Measurements from ENCODE around the gene CPAMD8.
"Not testable (repeated sequence)": the region's sequence is repeated elsewhere in the genome, so short reads cannot be mapped to it uniquely, and the experiment has no call there.

CPAMD8 gene

DNA sequence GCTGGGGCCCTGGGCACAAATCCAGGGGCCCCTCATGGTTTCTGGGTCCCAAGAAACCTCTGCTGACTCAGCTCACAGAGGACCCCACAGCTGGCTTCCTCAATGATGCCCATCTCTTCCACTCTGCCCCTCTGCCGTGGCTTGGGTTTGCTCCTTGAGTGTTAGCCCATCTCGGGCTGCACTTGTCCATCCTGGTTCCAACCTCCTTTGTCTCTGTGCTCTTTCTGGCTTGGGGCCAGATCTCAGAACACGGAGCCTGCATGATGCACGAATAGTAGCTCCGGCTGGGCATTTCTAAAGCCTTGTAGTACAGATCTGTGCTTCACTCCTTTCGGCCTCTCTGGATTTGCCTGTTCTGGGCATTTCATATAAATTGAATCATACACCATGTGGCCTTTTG is 84.0 kb downstream of the CPAMD8 start:
- no peak overlapping the region for H3K9ac ChIP-seq (ENCODE audit: low read depth in 1 of 2, low read length in 2 of 2)
- peaks cover 0 to 4% of the 10 kb centered on the region in 2 donors for H3K9me3 ChIP-seq (ENCODE audit: control insufficient read depth in 1 of 2, low read length in 2 of 2)
- peaks cover 0 to 4% of the 10 kb centered on the region in 2 donors for H3K4me1 ChIP-seq (ENCODE audit: control insufficient read depth in 1 of 2, insufficient read depth in 2 of 2, low read length in 2 of 2)
- H3K4me3 ChIP-seq (ENCODE audit: low read depth in 1 of 2, low read length in 2 of 2) = no peak overlapping the region
- H3K27ac ChIP-seq (ENCODE audit: low read depth, low read length) = no peak overlapping the region
- no peaks in the 10 kb centered on the region for H3K36me3 ChIP-seq (ENCODE audit: control insufficient read depth in 1 of 2, insufficient read depth in 2 of 2, low read length in 2 of 2)
- no peaks in the 10 kb centered on the region for H3K27me3 ChIP-seq (ENCODE audit: control insufficient read depth in 1 of 2, insufficient read depth in 2 of 2, low read length in 2 of 2)

DNA sequence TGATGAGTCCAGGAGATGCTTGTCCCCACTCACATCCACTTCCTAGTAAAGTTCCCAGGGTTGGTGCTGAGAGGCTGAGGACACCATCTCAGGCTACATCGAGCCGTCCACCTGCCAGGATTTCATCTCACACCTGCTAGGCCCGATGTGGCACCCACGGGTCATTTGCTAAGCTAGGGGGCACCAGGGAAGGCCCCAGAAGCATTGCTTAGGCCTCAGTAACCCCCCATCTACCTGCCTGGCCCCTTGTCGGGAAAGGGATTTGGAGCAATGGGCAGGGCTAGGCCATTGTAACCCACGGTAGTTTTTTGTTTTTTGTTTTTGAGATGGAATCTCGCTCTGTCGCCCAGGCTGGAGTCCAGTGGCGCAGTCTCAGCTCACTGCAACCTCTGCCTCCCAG is 86.0 kb downstream of the CPAMD8 start:
- H3K9me3 ChIP-seq (ENCODE audit: control insufficient read depth in 1 of 2, low read length in 2 of 2) = no peaks in the 10 kb centered on the region
- H3K27ac ChIP-seq (ENCODE audit: low read depth, low read length) = no peak overlapping the region
- no peak overlapping the region for H3K4me3 ChIP-seq (ENCODE audit: low read depth in 1 of 2, low read length in 2 of 2)
- H3K27me3 ChIP-seq (ENCODE audit: control insufficient read depth in 1 of 2, insufficient read depth in 2 of 2, low read length in 2 of 2) = no peaks in the 10 kb centered on the region
- peaks cover 0 to 4% of the 10 kb centered on the region in 2 donors for H3K4me1 ChIP-seq (ENCODE audit: control insufficient read depth in 1 of 2, insufficient read depth in 2 of 2, low read length in 2 of 2)
- no peak overlapping the region for H3K9ac ChIP-seq (ENCODE audit: low read depth in 1 of 2, low read length in 2 of 2)
- no peaks in the 10 kb centered on the region for H3K36me3 ChIP-seq (ENCODE audit: control insufficient read depth in 1 of 2, insufficient read depth in 2 of 2, low read length in 2 of 2)

DNA sequence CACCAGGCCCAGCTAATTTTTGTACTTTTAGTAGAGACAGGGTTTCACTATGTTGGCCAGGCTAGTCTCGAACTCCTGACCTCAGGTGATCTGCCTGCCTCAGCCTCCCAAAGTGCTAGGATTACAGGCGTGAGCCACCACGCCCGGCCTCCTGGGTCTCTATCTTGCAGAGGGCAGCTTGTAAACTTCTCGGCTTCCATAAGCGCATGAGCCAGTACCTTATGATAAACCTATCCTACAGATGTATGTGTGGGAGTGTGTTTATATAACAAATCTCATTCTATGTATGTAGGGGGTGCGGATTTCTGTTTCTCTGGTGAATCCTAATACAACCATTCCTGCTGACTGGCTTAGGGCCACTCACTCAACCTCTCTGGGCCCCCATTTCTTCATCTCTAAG is 86.5 kb downstream of the CPAMD8 start:
- H3K4me1 ChIP-seq (ENCODE audit: control insufficient read depth in 1 of 2, insufficient read depth in 2 of 2, low read length in 2 of 2); H3K27me3 ChIP-seq (ENCODE audit: control insufficient read depth in 1 of 2, insufficient read depth in 2 of 2, low read length in 2 of 2); H3K9me3 ChIP-seq (ENCODE audit: control insufficient read depth in 1 of 2, low read length in 2 of 2); H3K36me3 ChIP-seq (ENCODE audit: control insufficient read depth in 1 of 2, insufficient read depth in 2 of 2, low read length in 2 of 2); H3K4me3 ChIP-seq (ENCODE audit: low read depth in 1 of 2, low read length in 2 of 2); H3K9ac ChIP-seq (ENCODE audit: low read depth in 1 of 2, low read length in 2 of 2); H3K27ac ChIP-seq (ENCODE audit: low read depth, low read length): not testable (repeated sequence)

DNA sequence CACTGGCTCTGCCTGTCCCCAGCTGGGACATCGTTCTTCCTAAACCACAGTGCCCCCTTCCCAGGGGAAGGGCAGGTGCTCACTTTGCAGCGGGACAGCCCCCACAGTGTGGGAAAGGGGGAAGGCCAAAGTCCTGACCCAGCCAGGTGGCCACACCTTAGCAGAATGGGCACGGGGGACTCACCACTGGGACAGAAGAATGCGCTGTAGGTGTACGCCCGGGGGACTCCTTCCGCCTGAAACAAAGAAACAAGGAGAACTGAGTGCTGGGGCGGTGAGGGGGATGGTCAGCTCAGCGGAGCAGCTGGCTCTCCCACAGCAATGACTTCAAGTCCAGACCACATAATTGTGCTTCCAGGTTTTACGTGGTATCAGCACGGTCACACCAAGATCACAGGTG is 88.4 kb downstream of the CPAMD8 start:
- H3K4me3 ChIP-seq (ENCODE audit: low read depth in 1 of 2, low read length in 2 of 2) = no peak overlapping the region
- H3K27ac ChIP-seq (ENCODE audit: low read depth, low read length) = no peak overlapping the region
- H3K27me3 ChIP-seq (ENCODE audit: control insufficient read depth in 1 of 2, insufficient read depth in 2 of 2, low read length in 2 of 2) = no peaks in the 10 kb centered on the region
- H3K4me1 ChIP-seq (ENCODE audit: control insufficient read depth in 1 of 2, insufficient read depth in 2 of 2, low read length in 2 of 2) = no peaks in the 10 kb centered on the region
- H3K36me3 ChIP-seq (ENCODE audit: control insufficient read depth in 1 of 2, insufficient read depth in 2 of 2, low read length in 2 of 2) = no peaks in the 10 kb centered on the region
- peaks cover 10 to 11% of the 10 kb centered on the region in 2 donors for H3K9me3 ChIP-seq (ENCODE audit: control insufficient read depth in 1 of 2, low read length in 2 of 2)
- H3K9ac ChIP-seq (ENCODE audit: low read depth in 1 of 2, low read length in 2 of 2) = no peak overlapping the region

DNA sequence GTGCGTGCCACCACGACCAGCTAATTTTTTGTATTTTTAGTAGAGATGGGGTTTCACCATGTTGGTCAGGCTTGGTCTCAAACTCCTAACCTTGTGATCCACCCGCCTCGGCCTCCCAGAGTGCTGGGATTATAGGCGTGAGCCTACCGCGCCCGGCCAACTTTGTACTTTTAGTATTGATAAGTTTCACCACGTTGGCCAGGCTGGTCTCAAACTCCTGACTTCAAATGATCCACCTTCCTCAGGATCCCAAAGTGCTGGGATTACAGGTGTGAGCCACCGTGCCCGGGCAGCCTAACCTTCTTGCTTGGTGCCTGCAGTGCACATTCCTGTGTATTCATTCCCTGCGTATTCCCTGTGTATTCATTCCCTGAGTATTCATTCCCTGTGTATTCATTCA is 88.8 kb downstream of the CPAMD8 start:
- H3K27me3 ChIP-seq (ENCODE audit: control insufficient read depth in 1 of 2, insufficient read depth in 2 of 2, low read length in 2 of 2) = not testable (repeated sequence)

DNA sequence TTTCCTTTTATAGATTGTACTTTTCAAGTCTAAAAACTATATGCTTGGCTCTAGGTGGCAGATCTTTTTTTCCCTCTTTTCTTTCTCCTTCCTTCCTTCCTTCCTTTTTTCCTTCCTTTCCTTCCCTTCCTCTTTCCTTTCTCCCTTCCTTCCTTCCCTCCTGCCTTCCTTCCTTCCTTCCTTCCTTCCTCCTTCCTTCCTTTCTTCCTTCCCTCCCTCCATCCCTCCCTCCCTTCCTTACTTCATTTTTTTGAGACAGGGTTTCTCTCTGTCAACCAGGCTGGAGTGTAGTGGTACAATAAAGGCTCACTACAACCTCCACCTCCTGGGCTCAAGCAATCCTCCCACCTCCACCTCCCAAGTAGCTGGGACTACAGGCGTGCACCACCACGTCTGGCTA is 89.7 kb downstream of the CPAMD8 start:
- peaks cover 10 to 11% of the 10 kb centered on the region in 2 donors for H3K9me3 ChIP-seq (ENCODE audit: control insufficient read depth in 1 of 2, low read length in 2 of 2)
- no peaks in the 10 kb centered on the region for H3K4me1 ChIP-seq (ENCODE audit: control insufficient read depth in 1 of 2, insufficient read depth in 2 of 2, low read length in 2 of 2)
- H3K9ac ChIP-seq (ENCODE audit: low read depth in 1 of 2, low read length in 2 of 2) = no peak overlapping the region
- no peaks in the 10 kb centered on the region for H3K27me3 ChIP-seq (ENCODE audit: control insufficient read depth in 1 of 2, insufficient read depth in 2 of 2, low read length in 2 of 2)
- H3K4me3 ChIP-seq (ENCODE audit: low read depth in 1 of 2, low read length in 2 of 2) = no peak overlapping the region
- no peak overlapping the region for H3K27ac ChIP-seq (ENCODE audit: low read depth, low read length)
- H3K36me3 ChIP-seq (ENCODE audit: control insufficient read depth in 1 of 2, insufficient read depth in 2 of 2, low read length in 2 of 2) = no peaks in the 10 kb centered on the region

More for the DNA sequence above, 88.8 kb downstream of the CPAMD8 start:
- not testable (repeated sequence) for H3K36me3 ChIP-seq (ENCODE audit: control insufficient read depth in 1 of 2, insufficient read depth in 2 of 2, low read length in 2 of 2); H3K4me3 ChIP-seq (ENCODE audit: low read depth in 1 of 2, low read length in 2 of 2); H3K27ac ChIP-seq (ENCODE audit: low read depth, low read length); H3K9ac ChIP-seq (ENCODE audit: low read depth in 1 of 2, low read length in 2 of 2); H3K4me1 ChIP-seq (ENCODE audit: control insufficient read depth in 1 of 2, insufficient read depth in 2 of 2, low read length in 2 of 2)
- peaks cover 10 to 11% of the 10 kb centered on the region in 2 donors for H3K9me3 ChIP-seq (ENCODE audit: control insufficient read depth in 1 of 2, low read length in 2 of 2)

DNA sequence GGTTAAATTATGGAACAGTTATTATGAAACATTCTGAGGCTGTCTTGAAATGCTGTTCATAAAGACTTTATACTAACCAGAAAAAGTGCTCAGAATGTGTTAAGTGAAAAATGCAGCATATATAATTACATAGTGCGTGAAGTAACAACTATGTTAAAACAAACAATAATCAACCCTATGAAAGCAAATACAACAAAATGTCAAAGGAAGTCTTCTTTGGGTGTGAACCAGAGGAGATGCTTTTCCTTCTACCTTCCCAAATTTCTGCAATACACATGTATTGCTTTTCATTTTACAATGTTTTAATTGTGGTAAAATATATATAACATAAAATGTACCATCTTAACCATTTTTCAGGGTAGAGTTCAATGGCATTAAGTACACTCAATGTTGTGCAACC is 92.1 kb downstream of the CPAMD8 start:
- no peak overlapping the region for H3K9ac ChIP-seq (ENCODE audit: low read depth in 1 of 2, low read length in 2 of 2)
- peaks cover 10 to 11% of the 10 kb centered on the region in 2 donors for H3K9me3 ChIP-seq (ENCODE audit: control insufficient read depth in 1 of 2, low read length in 2 of 2)
- H3K27ac ChIP-seq (ENCODE audit: low read depth, low read length) = no peak overlapping the region
- H3K27me3 ChIP-seq (ENCODE audit: control insufficient read depth in 1 of 2, insufficient read depth in 2 of 2, low read length in 2 of 2) = no peaks in the 10 kb centered on the region
- no peaks in the 10 kb centered on the region for H3K4me1 ChIP-seq (ENCODE audit: control insufficient read depth in 1 of 2, insufficient read depth in 2 of 2, low read length in 2 of 2)
- H3K4me3 ChIP-seq (ENCODE audit: low read depth in 1 of 2, low read length in 2 of 2) = no peak overlapping the region
- H3K36me3 ChIP-seq (ENCODE audit: control insufficient read depth in 1 of 2, insufficient read depth in 2 of 2, low read length in 2 of 2) = no peaks in the 10 kb centered on the region

DNA sequence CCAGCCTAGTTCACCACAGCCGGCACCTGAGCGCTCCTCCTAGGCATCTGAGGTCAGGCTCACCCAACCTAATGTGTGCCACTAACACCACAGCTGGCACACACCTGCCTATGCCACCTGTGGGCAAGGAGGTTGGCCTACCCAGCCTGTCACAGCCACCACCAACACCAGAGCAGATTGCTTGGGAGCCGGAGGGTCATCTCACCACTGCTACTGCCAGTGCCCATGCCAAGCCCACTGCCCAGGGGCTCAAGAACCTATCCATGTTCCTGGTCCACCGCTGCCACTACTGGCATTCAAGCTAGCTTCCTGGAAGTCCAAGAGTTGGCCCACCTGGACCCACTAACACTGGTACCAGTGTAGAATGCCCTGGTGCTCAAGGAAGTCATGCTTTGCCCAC is 95.3 kb downstream of the CPAMD8 start:
- Histone ChIP-seq H3K4me1 (ENCODE audit: control insufficient read depth in 1 of 2, insufficient read depth in 2 of 2, low read length in 2 of 2) (no peaks in the 10 kb centered on the region), H3K36me3 (ENCODE audit: control insufficient read depth in 1 of 2, insufficient read depth in 2 of 2, low read length in 2 of 2) (no peaks in the 10 kb centered on the region), H3K4me3 (ENCODE audit: low read depth in 1 of 2, low read length in 2 of 2) (no peak overlapping the region), H3K27ac (ENCODE audit: low read depth, low read length) (no peak overlapping the region), H3K9ac (ENCODE audit: low read depth in 1 of 2, low read length in 2 of 2) (no peak overlapping the region), H3K27me3 (ENCODE audit: control insufficient read depth in 1 of 2, insufficient read depth in 2 of 2, low read length in 2 of 2) (no peaks in the 10 kb centered on the region), H3K9me3 (ENCODE audit: control insufficient read depth in 1 of 2, low read length in 2 of 2) (peaks cover 10 to 11% of the 10 kb centered on the region in 2 donors)

DNA sequence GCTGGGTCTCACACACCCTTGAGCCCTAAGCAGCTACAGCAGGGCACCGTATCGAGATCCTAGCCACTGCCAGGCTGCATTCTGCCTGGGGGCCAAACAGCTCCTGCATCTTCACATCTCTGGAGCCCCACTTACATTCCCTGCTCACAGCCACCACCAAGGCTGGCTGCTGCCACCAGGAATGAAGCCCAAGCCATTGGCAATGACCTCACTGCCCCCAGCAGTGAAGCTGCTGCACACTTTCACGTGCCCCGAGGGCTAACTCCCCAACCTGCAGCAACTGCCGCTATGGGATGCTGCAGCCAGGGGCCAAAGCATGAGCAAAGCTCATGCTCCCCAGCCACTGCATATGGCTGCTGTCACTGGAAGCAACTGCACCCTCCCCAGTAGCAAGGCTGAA is 95.9 kb downstream of the CPAMD8 start:
- Histone ChIP-seq H3K9ac (ENCODE audit: low read depth in 1 of 2, low read length in 2 of 2) (no peak overlapping the region), H3K27ac (ENCODE audit: low read depth, low read length) (no peak overlapping the region), H3K27me3 (ENCODE audit: control insufficient read depth in 1 of 2, insufficient read depth in 2 of 2, low read length in 2 of 2) (no peaks in the 10 kb centered on the region), H3K4me3 (ENCODE audit: low read depth in 1 of 2, low read length in 2 of 2) (no peak overlapping the region), H3K36me3 (ENCODE audit: control insufficient read depth in 1 of 2, insufficient read depth in 2 of 2, low read length in 2 of 2) (no peaks in the 10 kb centered on the region), H3K9me3 (ENCODE audit: control insufficient read depth in 1 of 2, low read length in 2 of 2) (peaks cover 10 to 11% of the 10 kb centered on the region in 2 donors), H3K4me1 (ENCODE audit: control insufficient read depth in 1 of 2, insufficient read depth in 2 of 2, low read length in 2 of 2) (no peaks in the 10 kb centered on the region)

DNA sequence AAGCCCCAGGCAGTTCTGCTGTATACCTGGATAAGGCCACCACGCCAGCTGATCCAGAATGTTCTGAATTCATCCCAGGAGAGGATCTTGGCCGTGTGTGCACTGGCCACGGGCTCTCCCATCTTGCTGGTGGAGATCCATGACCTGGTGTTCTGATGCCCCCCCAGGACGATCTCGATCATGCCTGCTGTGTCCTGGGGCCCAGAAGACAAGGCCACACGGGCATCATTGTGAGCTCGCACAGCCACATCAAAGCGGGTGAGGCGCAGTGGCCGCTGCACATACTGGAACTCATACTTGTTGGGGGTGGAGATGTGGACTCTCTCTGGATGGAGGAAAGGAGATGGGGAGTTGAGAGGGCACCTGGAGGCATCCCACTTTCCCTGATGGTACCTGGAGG is 97.7 kb downstream of the CPAMD8 start:
- no peaks in the 10 kb centered on the region for H3K4me1 ChIP-seq (ENCODE audit: control insufficient read depth in 1 of 2, insufficient read depth in 2 of 2, low read length in 2 of 2)
- H3K4me3 ChIP-seq (ENCODE audit: low read depth in 1 of 2, low read length in 2 of 2) = no peak overlapping the region
- no peak overlapping the region for H3K27ac ChIP-seq (ENCODE audit: low read depth, low read length)
- H3K9me3 ChIP-seq (ENCODE audit: control insufficient read depth in 1 of 2, low read length in 2 of 2) = peaks cover 3 to 8% of the 10 kb centered on the region in 2 donors
- H3K27me3 ChIP-seq (ENCODE audit: control insufficient read depth in 1 of 2, insufficient read depth in 2 of 2, low read length in 2 of 2) = no peaks in the 10 kb centered on the region
- H3K36me3 ChIP-seq (ENCODE audit: control insufficient read depth in 1 of 2, insufficient read depth in 2 of 2, low read length in 2 of 2) = no peaks in the 10 kb centered on the region
- no peak overlapping the region for H3K9ac ChIP-seq (ENCODE audit: low read depth in 1 of 2, low read length in 2 of 2)

DNA sequence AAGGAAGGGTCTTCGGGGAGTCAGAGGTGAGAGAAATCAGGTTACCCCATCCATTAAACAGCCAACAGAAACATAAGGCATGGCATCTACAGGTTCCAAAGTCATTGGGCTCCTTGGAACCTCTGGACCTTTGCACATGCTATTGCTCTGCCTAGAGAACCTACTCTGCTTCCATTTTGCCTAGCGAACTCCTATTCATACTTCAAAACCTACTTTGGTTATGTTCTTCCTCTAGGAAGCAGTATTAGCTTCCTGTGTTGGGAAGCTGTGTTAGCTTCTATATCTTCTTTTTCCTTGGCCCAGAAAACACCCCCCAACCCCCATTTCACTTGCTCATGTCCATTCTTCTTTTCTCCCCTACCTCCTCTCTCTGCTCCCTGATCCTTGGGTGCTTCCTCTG is 98.3 kb downstream of the CPAMD8 start:
- Histone ChIP-seq H3K27ac (ENCODE audit: low read depth, low read length) (no peak overlapping the region), H3K27me3 (ENCODE audit: control insufficient read depth in 1 of 2, insufficient read depth in 2 of 2, low read length in 2 of 2) (no peaks in the 10 kb centered on the region), H3K4me1 (ENCODE audit: control insufficient read depth in 1 of 2, insufficient read depth in 2 of 2, low read length in 2 of 2) (no peaks in the 10 kb centered on the region), H3K36me3 (ENCODE audit: control insufficient read depth in 1 of 2, insufficient read depth in 2 of 2, low read length in 2 of 2) (no peaks in the 10 kb centered on the region), H3K4me3 (ENCODE audit: low read depth in 1 of 2, low read length in 2 of 2) (no peak overlapping the region), H3K9ac (ENCODE audit: low read depth in 1 of 2, low read length in 2 of 2) (no peak overlapping the region), H3K9me3 (ENCODE audit: control insufficient read depth in 1 of 2, low read length in 2 of 2) (peaks cover 0 to 3% of the 10 kb centered on the region in 2 donors)

All from duodenal mucosa (tissue), 2 donors.